ENCODE data around the gene CA11.

The CA11 gene

DNA sequence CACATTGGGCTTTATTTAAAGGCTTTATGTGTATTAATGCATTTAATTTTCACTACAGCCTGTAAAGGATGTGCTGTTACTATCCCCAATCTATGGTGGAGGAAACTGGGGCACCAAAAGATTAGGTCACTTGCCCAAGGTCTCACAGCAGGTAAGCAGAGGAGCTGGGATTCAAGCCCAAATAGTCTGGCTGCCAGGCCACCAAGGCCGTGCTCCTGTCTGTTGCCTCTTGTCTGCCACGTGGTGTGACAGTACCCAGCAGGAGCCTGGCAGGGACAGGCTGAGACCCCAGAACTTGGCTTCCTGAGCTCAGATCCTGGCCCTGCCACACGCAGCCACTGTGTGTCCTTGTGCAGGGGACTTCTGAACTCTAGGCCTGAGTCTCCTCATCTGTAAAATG lies 22.3 kb upstream of the CA11 start:
- no peak for DNase-seq (ENCODE audit: low read depth in 1 of 2, low spot score in 1 of 2)
- Histone ChIP-seq H3K4me3 (replicated peaks; ENCODE audit: insufficient read depth, low read length) (no peak overlapping the region), H3K27me3 (ENCODE audit: insufficient read depth, poor library complexity, severe bottlenecking) (no peaks in the 10 kb centered on the region), H3K27ac (replicated peaks) (no peak overlapping the region)
- TF ChIP-seq GABPA (IDR thresholded peaks at IDR 0.05; ENCODE audit: low read depth): no peak
- no peak for TF ChIP-seq CTCF (IDR thresholded peaks at IDR 0.05; ENCODE audit: insufficient read depth, low read length)
- TF ChIP-seq, protein P1, sequence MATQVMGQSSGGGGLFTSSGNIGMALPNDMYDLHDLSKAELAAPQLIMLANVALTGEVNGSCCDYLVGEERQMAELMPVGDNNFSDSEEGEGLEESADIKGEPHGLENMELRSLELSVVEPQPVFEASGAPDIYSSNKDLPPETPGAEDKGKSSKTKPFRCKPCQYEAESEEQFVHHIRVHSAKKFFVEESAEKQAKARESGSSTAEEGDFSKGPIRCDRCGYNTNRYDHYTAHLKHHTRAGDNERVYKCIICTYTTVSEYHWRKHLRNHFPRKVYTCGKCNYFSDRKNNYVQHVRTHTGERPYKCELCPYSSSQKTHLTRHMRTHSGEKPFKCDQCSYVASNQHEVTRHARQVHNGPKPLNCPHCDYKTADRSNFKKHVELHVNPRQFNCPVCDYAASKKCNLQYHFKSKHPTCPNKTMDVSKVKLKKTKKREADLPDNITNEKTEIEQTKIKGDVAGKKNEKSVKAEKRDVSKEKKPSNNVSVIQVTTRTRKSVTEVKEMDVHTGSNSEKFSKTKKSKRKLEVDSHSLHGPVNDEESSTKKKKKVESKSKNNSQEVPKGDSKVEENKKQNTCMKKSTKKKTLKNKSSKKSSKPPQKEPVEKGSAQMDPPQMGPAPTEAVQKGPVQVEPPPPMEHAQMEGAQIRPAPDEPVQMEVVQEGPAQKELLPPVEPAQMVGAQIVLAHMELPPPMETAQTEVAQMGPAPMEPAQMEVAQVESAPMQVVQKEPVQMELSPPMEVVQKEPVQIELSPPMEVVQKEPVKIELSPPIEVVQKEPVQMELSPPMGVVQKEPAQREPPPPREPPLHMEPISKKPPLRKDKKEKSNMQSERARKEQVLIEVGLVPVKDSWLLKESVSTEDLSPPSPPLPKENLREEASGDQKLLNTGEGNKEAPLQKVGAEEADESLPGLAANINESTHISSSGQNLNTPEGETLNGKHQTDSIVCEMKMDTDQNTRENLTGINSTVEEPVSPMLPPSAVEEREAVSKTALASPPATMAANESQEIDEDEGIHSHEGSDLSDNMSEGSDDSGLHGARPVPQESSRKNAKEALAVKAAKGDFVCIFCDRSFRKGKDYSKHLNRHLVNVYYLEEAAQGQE (IDR thresholded peaks at IDR 0.05; ENCODE audit: insufficient replicate concordance, low read depth): no peak
- no peak for TF ChIP-seq POLR2AphosphoS5 (IDR thresholded peaks at IDR 0.05; ENCODE audit: low read depth)
- no peak for TF ChIP-seq SPI1 (IDR thresholded peaks at IDR 0.05; ENCODE audit: borderline replicate concordance, low read depth)

DNA sequence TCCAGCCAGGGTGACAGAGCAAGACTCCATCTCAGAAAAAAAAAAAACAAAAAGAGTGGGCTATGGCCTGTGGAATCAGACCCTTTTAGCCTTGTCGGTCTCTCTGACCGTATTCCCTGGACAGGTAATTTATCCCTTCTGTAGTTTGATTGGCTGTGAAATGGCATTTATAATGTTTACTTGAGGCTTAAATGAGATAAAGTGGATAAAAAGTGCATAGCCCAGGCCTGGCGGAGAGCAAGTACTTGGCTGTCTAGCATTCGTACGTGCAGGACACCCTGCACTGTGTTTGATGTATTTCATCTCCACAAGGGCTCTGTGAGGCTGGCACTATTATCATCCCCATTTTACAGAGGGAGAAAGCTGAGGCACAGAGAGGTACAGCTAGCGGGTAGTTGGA lies 19.8 kb upstream of the CA11 start:
- no peak overlapping the region for H3K4me3 ChIP-seq (replicated peaks; ENCODE audit: insufficient read depth, low read length)
- TF ChIP-seq, protein P1 (IDR thresholded peaks at IDR 0.05; ENCODE audit: insufficient replicate concordance, low read depth): no peak
- TF ChIP-seq SPI1 (IDR thresholded peaks at IDR 0.05; ENCODE audit: borderline replicate concordance, low read depth): no peak
- H3K27ac ChIP-seq (replicated peaks): no peak overlapping the region
- no peak for DNase-seq (ENCODE audit: low read depth in 1 of 2, low spot score in 1 of 2)
- H3K27me3 ChIP-seq (ENCODE audit: insufficient read depth, poor library complexity, severe bottlenecking): no peaks in the 10 kb centered on the region

DNA sequence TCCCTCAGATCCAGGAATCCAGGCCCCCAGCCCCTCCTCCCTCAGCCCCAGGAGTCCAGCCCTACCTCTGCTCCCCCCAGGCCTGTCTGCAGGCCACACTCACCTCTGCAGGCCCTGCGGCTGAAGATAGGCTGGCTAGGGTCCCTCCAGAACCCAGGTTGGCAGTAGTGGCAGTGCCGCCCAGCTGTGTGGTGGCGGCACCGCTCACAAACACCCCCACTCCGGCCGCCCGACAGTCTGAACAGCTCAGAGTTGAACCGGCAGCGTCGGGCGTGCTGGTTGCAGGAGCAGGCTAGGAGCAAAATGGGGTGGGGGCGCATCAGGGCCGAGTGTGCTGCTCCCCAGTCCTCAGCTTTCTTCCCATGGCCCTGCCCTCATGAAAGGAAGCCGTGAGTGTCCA lies 18.5 kb upstream of the CA11 start:
- TF ChIP-seq CTCF (IDR thresholded peaks at IDR 0.05; ENCODE audit: insufficient read depth, low read length) (no peak), GABPA (IDR thresholded peaks at IDR 0.05; ENCODE audit: low read depth) (no peak), POLR2AphosphoS5 (IDR thresholded peaks at IDR 0.05; ENCODE audit: low read depth) (no peak), SPI1 (IDR thresholded peaks at IDR 0.05; ENCODE audit: borderline replicate concordance, low read depth) (no peak)
- TF ChIP-seq, protein P1 (IDR thresholded peaks at IDR 0.05; ENCODE audit: insufficient replicate concordance, low read depth): no peak
- no peak for DNase-seq (ENCODE audit: low read depth in 1 of 2, low spot score in 1 of 2)
- Histone ChIP-seq H3K27ac (replicated peaks) (no peak overlapping the region), H3K27me3 (ENCODE audit: insufficient read depth, poor library complexity, severe bottlenecking) (no peaks in the 10 kb centered on the region), H3K4me3 (replicated peaks; ENCODE audit: insufficient read depth, low read length) (no peak overlapping the region)

- H3K27ac ChIP-seq (replicated peaks): no peak overlapping the region
- no peak overlapping the region for H3K4me3 ChIP-seq (replicated peaks; ENCODE audit: insufficient read depth, low read length)
- TF ChIP-seq, protein P1 (IDR thresholded peaks at IDR 0.05; ENCODE audit: insufficient replicate concordance, low read depth): no peak
- TF ChIP-seq SPI1 (IDR thresholded peaks at IDR 0.05; ENCODE audit: borderline replicate concordance, low read depth) (no peak), POLR2AphosphoS5 (IDR thresholded peaks at IDR 0.05; ENCODE audit: low read depth) (no peak), GABPA (IDR thresholded peaks at IDR 0.05; ENCODE audit: low read depth) (no peak), CTCF (IDR thresholded peaks at IDR 0.05; ENCODE audit: insufficient read depth, low read length) (no peak)
- H3K27me3 ChIP-seq (ENCODE audit: insufficient read depth, poor library complexity, severe bottlenecking): no peaks in the 10 kb centered on the region
- no peak for DNase-seq (ENCODE audit: low read depth in 1 of 2, low spot score in 1 of 2)
These were observed 17.7 kb upstream of the CA11 start for GRCh38 chr19:48663667-48664066.
